Stimulated activated CD8-positive, alpha-beta memory T cell treated with anti-CD3 and anti-CD28 coated beads, Interleukin-15, amount 100 ng/mL, for 1 hour (primary cell): Measurements from ENCODE around the gene PCDH19.

Source experiments
- DNase-seq: peaks from one replicate; pipeline ENCODE4 v3.0.0-alpha.2; 2020; ENCODE audit warnings: low read depth

The PCDH19 gene

GRCh38 chrX:100404851-100405250 lies 5.2 kb downstream of the PCDH19 start:
- DNase-seq: no peak

- no peak for DNase-seq
Measured at GRCh38 chrX:100395781-100396180, 14.3 kb downstream of the PCDH19 start.

GRCh38 chrX:100381619-100382018 lies 28.5 kb downstream of the PCDH19 start:
- no peak for DNase-seq

- no peak for DNase-seq
Measured at GRCh38 chrX:100379388-100379986, 30.6 kb downstream of the PCDH19 start.

- no peak for DNase-seq
Measured at GRCh38 chrX:100377826-100378225, 32.2 kb downstream of the PCDH19 start.

GRCh38 chrX:100376576-100376975 lies 33.5 kb downstream of the PCDH19 start:
- no peak for DNase-seq

GRCh38 chrX:100373673-100374072 lies 36.4 kb downstream of the PCDH19 start:
- DNase-seq: no peak

- no peak for DNase-seq
Measured at GRCh38 chrX:100368167-100368566, 41.9 kb downstream of the PCDH19 start.

- no peak for DNase-seq
Measured at GRCh38 chrX:100363896-100364295, 46.2 kb downstream of the PCDH19 start.

- no peak for DNase-seq
Measured at GRCh38 chrX:100358766-100359165, 51.3 kb downstream of the PCDH19 start.

GRCh38 chrX:100356351-100356896 lies 53.6 kb downstream of the PCDH19 start:
- DNase-seq: no peak

- DNase-seq: no peak
Measured at GRCh38 chrX:100355680-100356079, 54.4 kb downstream of the PCDH19 start.

- no peak for DNase-seq
Measured at GRCh38 chrX:100353326-100353725, 56.7 kb downstream of the PCDH19 start.

GRCh38 chrX:100350704-100351489 lies 59.2 kb downstream of the PCDH19 start:
- DNase-seq: no peak

GRCh38 chrX:100349391-100349790 lies 60.7 kb downstream of the PCDH19 start:
- no peak for DNase-seq

GRCh38 chrX:100341142-100341510 lies 68.9 kb downstream of the PCDH19 start:
- DNase-seq: no peak

GRCh38 chrX:100340491-100341141 lies 69.5 kb downstream of the PCDH19 start:
- no peak for DNase-seq

GRCh38 chrX:100328351-100328750 lies 81.7 kb downstream of the PCDH19 start:
- no peak for DNase-seq

- no peak for DNase-seq
Measured at GRCh38 chrX:100319716-100320115, 90.4 kb downstream of the PCDH19 start.

- DNase-seq: no peak
Measured at GRCh38 chrX:100316987-100317386, 93.1 kb downstream of the PCDH19 start.

GRCh38 chrX:100315566-100315965 lies 94.5 kb downstream of the PCDH19 start:
- no peak for DNase-seq

GRCh38 chrX:100299559-100299958 lies 110.5 kb downstream of the PCDH19 start:
- DNase-seq: no peak

GRCh38 chrX:100297728-100298127 lies 112.3 kb downstream of the PCDH19 start:
- DNase-seq: no peak
